A673 (cell line): Measurements from ENCODE around the gene TCIRG1. TPM values are rescaled to one million over a fixed set of nuclear protein-coding genes. Genes with fewer than 3 reads are reported as not detected.
A peak's percentile ranks its signal among the peaks of the same experiment; 100 is the strongest.

Source experiments
- BruUV-seq: library from RNA; stranded (reverse); fragments of 400-500 nt; replicated peaks from 2 replicates; lab custom pipeline; 2021; lab: Mats Ljungman, UMichigan
- CTCF ChIA-PET: fragments of 300-600 bp; sonication (Branson Sonifier 250); formaldehyde crosslinking; loops from one replicate; lab custom pipeline; 2022; ENCODE audit warnings: antibody characterized with exemption; lab: Charles Lee
- POLR2A ChIA-PET: fragments of 300-600 bp; sonication (Branson Sonifier 250); formaldehyde crosslinking; loops from one replicate; lab custom pipeline; 2022; ENCODE audit warnings: antibody characterized with exemption; ENCODE audit not compliant: low non-redundant PET; lab: Charles Lee
- DNase-seq: peaks from one replicate; pipeline ENCODE4 v3.0.0-alpha.2; 2015; ENCODE audit warnings: low spot score
- H3K27ac ChIP-seq: fragments of 200-600 bp; sonication (generic); 2 replicates; pipeline ENCODE4 v1.5.1; 2016; ENCODE audit warnings: mixed run types, low read depth, mild to moderate bottlenecking, mixed read lengths, antibody characterized with exemption, low read length; ENCODE audit not compliant: poor library complexity, severe bottlenecking
- H3K27me3 ChIP-seq: fragments of 200-600 bp; sonication (generic); replicated peaks from 2 replicates; pipeline ENCODE4 v1.6.1; 2017; ENCODE audit warnings: mixed run types, low read depth, mild to moderate bottlenecking, mixed read lengths, antibody characterized with exemption, low read length; ENCODE audit not compliant: insufficient read depth, poor library complexity
- H3K36me3 ChIP-seq: fragments of 200-600 bp; sonication (generic); 2 replicates; pipeline ENCODE4 v1.6.1; 2016; ENCODE audit warnings: mixed run types, mild to moderate bottlenecking, mixed read lengths, antibody characterized with exemption, low read length; ENCODE audit not compliant: insufficient read depth, poor library complexity, severe bottlenecking
- H3K4me1 ChIP-seq: fragments of 200-600 bp; sonication (generic); 2 replicates; pipeline ENCODE4 v1.6.1; 2017; ENCODE audit warnings: mixed run types, mild to moderate bottlenecking, mixed read lengths, antibody characterized with exemption, low read length; ENCODE audit not compliant: insufficient read depth, poor library complexity, severe bottlenecking
- H3K4me3 ChIP-seq: fragments of 200-600 bp; sonication (generic); 2 replicates; pipeline ENCODE4 v1.5.1; 2016; ENCODE audit warnings: low read depth, mixed run types, mild to moderate bottlenecking, mixed read lengths, low read length; ENCODE audit not compliant: poor library complexity, severe bottlenecking
- H3K9me3 ChIP-seq: fragments of 200-600 bp; sonication (generic); 2 replicates; pipeline ENCODE4 v1.6.1; 2016; ENCODE audit warnings: mixed run types, low read depth, mild to moderate bottlenecking, mixed read lengths, antibody characterized with exemption, low read length; ENCODE audit not compliant: poor library complexity, severe bottlenecking
- CTCF ChIP-seq: fragments of 300-800, 200-600 bp; sonication (generic); conservative IDR thresholded peaks from 2 replicates; pipeline ENCODE4 v1.5.1; 2017; ENCODE audit warnings: low read depth, mild to moderate bottlenecking, antibody characterized with exemption, low read length, moderate library complexity, mixed read lengths
- EZH2 ChIP-seq: fragments of 200-600 bp; sonication (generic); IDR thresholded peaks from 2 replicates; pipeline ENCODE4 v1.6.1; 2017; ENCODE audit warnings: borderline replicate concordance, low read depth, mild to moderate bottlenecking, mixed read lengths, antibody characterized with exemption, low read length; ENCODE audit not compliant: poor library complexity, severe bottlenecking
- intact Hi-C: fragments of 100-400 bp; cut with micrococcal nuclease; formaldehyde crosslinking; loops from one replicate; pipeline ENCODE4 v1.10.0; 2022; ENCODE audit not compliant: unreplicated experiment
- total RNA-seq: library from RNA; stranded (reverse); gene quantifications from 2 replicates; pipeline ENCODE4 v1.2.3, GENCODE V29; 2021

TCIRG1 gene
- total RNA-seq, 1 experiment from 2014 or later, result 15.0 TPM

GRCh38 chr11:68028802-68029545 lies 9.9 kb upstream of the TCIRG1 start:
- Histone ChIP-seq H3K27ac (no peak overlapping the region), H3K9me3 (no peaks in the 10 kb centered on the region), H3K27me3 (no peaks in the 10 kb centered on the region), H3K4me3 (peak overlapping the region; percentile 76), H3K4me1 (peaks cover 8% of the 10 kb centered on the region), H3K36me3 (peaks cover 15% of the 10 kb centered on the region)
- no peak for DNase-seq
- intact Hi-C loops, result no loop called here
- no TSS peak for BruUV-seq
- ChIA-PET CTCF (no interaction called here), POLR2A (no interaction called here)
- TF ChIP-seq EZH2 (no peak), CTCF (no peak)

GRCh38 chr11:68030318-68031143 lies 8.3 kb upstream of the TCIRG1 start, which contains the start of gene NDUFS8:
TSS of gene NDUFS8 (plus strand) at chr11:68030681. CDS start at chr11:68032152, 1,471 bp downstream.
- peaks cover 8% of the 10 kb centered on the region for H3K4me1 ChIP-seq
- H3K27ac ChIP-seq, result peak within 1 kb of the TSS; percentile 88
- TF ChIP-seq CTCF, result no peak
- TF ChIP-seq EZH2, result no peak
- no peaks in the 10 kb centered on the region for H3K9me3 ChIP-seq
- peak within 1 kb of the TSS; percentile 76 for H3K4me3 ChIP-seq
- peak; percentile 100 for DNase-seq
- no TSS peak for BruUV-seq
- no peaks in the 10 kb centered on the region for H3K27me3 ChIP-seq
- peaks cover 21% of the 10 kb centered on the region for H3K36me3 ChIP-seq
- intact Hi-C loops, result loop anchor here (10.0 kb wide), 1 partner anchor 174 kb away; no protein-coding TSS in a partner anchor
- ChIA-PET POLR2A (interaction anchor here (0.6 kb wide), 1 partner anchor 1009 kb away, joined by 3 read pairs; no protein-coding TSS in a partner anchor), CTCF (no interaction called here)

GRCh38 chr11:68031144-68031464 lies 7.7 kb upstream of the TCIRG1 start:
- intact Hi-C loops, result loop anchor here (10.0 kb wide), 1 partner anchor 174 kb away; no protein-coding TSS in a partner anchor
- Histone ChIP-seq H3K9me3 (no peaks in the 10 kb centered on the region), H3K27me3 (no peaks in the 10 kb centered on the region), H3K4me3 (peak overlapping the region; percentile 76), H3K27ac (peak overlapping the region; percentile 88), H3K36me3 (peaks cover 21% of the 10 kb centered on the region), H3K4me1 (peaks cover 8% of the 10 kb centered on the region)
- DNase-seq, result no peak
- BruUV-seq, result no TSS peak
- CTCF ChIA-PET, result no interaction called here
- POLR2A ChIA-PET, result no interaction called here
- TF ChIP-seq EZH2, result no peak
- TF ChIP-seq CTCF, result no peak
